Ecto neural progenitor cell (in vitro differentiated cells): Measurements from ENCODE around the gene PCNX1.
A peak's percentile ranks its signal among the peaks of the same experiment; 100 is the strongest.
"Not testable (repeated sequence)": the region's sequence is repeated elsewhere in the genome, so short reads cannot be mapped to it uniquely, and the experiment has no call there.

ENCODE experiments used
- DNase-seq: peaks from one replicate; pipeline ENCODE4 v3.0.0-alpha.2; 2018; ENCODE audit warnings: low spot score

Gene PCNX1

DNA sequence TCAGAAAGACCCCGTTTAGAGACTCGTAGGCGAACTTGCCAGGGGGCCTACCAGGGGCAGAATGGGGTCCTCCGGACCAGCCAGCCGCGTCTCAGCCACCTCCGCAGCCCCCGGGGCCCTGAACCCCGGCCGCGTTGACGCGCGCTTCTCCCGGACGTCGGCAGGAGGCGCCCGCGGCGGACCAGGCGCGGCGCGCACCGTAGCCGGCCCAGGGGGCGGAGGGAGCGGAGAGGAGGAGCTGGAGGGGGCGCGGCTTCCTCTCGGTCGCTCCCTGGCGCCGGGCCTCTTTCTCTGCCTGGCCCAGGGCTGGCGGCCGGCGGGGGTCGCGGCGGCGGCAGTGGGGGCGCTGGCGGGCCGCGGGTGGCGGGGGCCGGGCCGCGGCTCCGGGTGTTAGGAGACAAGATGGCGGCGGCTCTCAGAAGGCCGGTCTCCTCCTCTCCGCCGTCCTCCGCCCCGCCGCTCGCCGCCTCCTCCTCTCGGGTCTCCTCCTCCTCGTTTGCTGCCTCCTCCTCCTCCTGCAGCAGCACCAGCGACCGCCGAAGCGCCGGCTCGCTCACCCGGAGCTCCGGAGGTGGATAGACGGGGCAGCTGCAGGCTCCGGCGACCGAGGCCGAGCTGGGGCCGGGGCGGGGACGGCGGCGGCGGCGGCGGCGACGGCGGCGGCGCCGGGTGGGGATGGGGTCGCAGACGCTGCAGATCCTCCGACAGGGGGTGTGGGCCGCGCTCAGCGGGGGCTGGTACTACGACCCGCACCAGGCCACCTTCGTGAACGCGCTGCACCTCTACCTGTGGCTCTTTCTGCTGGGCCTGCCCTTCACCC, at the start of gene PCNX1:
TSS of gene PCNX1 (plus strand) at position 284 of the 820 bp plus-strand sequence. CDS start at position 676, 392 bp downstream.
- DNase-seq: peak; percentile 95

GRCh38 chr14:70857496-70857890, 49.8 kb upstream of the PCNX1 start:
- no peak for DNase-seq

- no peak for DNase-seq
Measured at GRCh38 chr14:70858641-70859040, 48.6 kb upstream of the PCNX1 start.

GRCh38 chr14:70866992-70867391, 40.3 kb upstream of the PCNX1 start:
- not testable (repeated sequence) for DNase-seq

GRCh38 chr14:70871001-70871400, 36.3 kb upstream of the PCNX1 start:
- DNase-seq: no peak

DNA sequence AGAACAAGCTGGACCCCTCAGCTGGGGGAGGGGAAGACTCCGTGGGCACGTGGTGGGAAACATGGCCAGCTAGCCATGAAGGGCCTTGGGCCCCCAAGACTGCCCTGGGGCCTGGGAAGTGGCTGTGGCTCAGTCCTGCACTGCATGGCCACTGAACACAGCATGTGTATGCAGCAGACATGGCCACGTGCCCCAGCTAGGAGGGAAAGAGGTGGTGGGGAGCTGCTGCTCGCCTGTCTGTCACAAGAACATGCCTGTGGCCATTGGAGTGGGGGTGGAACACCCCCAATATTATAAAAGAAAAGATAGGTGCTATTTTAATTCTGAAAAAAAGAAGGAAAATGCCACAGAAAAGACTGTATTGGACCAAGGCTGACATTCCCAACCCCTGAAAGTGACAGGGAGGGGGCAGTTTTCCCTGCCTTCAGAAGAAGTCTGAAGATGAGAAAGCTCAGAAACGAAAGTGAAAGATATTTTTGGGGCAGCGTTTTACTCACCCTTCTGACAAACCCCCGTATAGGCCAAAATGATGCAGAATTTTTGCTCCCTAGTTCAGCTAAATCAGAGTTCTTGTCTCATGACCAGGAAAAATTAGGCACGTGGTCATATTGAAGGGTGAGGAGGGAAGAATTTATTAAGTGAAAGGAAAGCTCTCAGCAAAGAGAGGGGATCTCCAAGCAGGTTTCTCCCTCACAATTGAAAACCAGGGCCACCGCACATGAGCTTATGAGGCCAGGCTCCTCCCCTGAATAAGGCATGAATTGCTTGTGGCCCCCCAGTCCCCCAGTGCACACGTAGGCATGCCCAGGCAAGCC, 35.2 kb upstream of the PCNX1 start:
- DNase-seq: no peak

DNA sequence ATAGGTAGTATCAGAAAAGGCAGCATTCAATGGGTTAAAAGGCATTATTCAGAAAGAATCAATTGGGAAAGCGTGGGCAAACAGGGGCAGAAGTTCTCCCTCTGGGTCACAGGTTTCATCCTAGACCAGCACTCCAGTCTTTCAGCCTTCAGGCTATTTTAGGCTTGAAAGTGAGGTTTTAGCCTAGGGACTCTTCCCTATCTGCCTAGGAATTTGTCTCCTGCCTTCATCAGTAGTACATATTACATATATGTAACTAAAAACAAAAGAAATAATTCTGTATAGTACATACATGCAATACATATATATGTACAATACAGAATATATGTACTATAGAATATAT, 34.6 kb upstream of the PCNX1 start:
- no peak for DNase-seq

- DNase-seq: no peak
Measured at GRCh38 chr14:70873627-70874026, 33.6 kb upstream of the PCNX1 start.

- DNase-seq: not testable (repeated sequence)
Measured at GRCh38 chr14:70875811-70876460, 31.3 kb upstream of the PCNX1 start.

DNA sequence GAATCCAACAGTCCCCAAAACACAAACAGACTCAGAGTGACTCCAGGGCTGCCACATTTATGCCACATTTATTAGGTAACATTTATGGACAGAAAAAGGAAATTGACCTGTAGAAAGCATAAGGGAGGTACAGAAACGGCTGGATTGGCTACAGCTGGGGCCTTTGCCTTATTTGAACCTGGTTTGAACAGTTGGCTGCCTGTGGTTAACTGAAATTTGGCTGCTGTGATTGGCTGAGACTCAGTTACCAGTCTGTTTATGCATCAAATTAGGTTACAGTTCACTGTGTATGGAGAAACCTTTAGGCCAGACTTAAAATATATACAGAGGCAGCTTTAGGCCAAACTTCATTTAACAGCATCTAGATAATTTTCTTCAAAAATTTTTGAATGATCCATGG, 27.8 kb upstream of the PCNX1 start:
- no peak for DNase-seq

DNA sequence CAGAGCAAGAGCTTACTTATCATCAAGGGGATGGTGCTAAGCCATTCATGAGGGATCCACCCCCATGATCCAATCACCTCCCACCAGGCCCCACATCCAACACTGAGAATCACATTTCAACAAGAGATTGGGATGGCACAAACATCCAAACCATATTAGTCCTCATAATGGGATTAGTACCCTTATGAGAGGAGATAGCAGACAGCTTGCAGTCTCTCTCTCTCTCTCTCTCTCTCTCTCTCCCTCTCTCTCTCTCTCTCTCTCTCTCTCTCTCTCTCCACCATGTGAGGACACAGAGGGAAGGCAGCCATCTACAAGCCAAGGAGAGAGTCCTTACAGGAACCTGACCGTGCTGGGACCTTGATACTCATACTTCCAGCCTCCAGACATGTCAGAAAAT, 26.4 kb upstream of the PCNX1 start:
- not testable (repeated sequence) for DNase-seq

DNA sequence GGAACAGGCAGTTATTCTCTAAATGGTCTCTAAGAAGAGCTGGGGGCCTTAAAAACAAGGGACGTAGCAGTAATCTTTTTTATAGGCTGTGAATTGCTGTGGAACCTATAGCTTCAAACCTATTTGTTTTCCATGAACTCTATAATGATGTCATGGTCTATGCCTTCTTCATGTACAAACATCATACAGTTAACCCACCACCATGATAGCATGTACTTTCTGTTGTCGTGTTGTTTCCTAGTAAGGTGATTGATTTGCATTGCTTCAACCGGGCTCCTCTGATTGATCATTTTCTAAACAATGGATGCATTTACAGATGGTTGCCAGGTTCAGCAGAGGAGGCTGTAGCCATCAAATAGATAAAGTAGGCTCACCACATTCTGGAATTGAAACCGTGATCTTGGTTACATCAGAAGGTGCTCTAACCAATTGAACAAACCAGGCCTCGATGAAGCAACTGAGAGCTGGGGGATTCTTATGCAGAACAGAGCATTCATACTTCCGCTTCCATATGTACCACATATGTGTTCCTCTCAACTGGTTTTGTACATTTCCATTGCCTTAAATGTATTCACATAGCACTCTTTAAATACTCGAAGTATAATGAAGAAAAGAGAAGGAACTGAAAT, 25.6 kb upstream of the PCNX1 start:
- DNase-seq: no peak

DNA sequence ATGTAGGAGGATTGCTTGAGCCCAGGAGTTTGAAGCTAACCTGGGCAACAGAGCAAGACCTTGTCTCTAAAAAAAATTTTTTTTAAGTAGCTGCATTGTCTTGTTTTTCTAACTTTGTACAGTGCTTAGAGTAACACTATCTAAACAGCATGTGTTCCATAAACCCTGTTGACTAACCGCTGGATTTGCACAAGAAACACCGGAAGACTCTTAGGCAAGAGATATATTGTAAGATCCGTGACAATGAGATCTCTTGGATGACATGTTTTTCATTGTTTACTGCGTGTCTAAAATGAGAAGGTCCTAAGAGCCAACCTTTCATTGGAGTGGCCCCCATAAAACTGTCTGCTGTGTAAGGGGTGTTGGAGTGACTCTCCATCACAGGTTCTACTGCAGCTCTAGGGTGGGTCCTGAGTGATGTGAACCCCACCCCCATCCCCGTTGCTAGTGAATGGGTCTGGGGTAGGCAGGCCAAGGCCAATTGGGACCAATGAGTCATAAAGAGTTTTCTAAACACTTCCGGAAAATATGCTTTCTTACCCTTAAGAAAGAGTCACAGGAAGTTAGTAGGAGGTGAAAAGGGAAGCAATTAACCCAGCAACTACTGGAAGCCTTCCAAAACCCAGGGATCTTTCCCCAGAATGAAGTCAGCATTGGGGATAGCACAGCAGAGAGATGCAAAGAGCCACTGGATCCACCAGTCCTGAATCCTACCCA, 24.3 kb upstream of the PCNX1 start:
- DNase-seq: no peak

DNA sequence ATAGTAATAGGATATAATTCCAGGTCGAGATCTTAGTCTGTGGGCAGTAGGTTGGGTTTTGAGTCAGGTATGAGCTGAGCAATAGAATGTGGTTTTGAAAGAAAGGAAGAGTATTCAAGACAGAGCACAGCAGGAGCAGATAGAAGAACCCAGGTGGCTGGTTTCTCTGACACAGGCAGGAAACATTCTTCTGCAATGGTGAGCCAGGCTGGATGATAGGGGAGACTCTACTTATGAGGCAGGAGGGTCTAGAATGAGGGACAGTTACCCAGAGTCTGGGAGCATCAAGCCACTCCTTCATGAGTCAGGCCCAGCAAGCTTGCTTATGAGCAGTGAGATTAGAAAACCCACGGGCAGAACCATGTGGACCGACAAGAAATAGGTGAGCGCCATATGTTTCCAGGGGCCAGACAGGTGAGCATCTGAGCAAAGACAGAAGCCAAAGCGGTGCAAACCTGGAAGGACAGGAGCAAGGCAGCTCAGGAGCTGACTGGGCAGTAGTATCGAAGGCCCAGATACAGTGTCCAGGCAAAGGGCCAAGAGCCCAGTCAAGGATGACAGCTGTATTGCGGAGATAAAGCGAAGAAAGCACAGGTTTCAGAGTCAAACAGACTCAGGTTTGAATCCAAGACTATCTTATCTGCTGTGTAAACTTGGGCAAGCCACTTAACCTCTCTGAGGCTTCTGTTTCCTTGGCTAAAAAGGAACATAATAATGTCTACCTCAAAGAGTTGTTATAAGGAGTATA, 22.5 kb upstream of the PCNX1 start:
- DNase-seq: no peak

- DNase-seq: no peak
Measured at GRCh38 chr14:70885343-70886022, 21.8 kb upstream of the PCNX1 start.

GRCh38 chr14:70886421-70887206, 20.6 kb upstream of the PCNX1 start:
- no peak for DNase-seq

DNA sequence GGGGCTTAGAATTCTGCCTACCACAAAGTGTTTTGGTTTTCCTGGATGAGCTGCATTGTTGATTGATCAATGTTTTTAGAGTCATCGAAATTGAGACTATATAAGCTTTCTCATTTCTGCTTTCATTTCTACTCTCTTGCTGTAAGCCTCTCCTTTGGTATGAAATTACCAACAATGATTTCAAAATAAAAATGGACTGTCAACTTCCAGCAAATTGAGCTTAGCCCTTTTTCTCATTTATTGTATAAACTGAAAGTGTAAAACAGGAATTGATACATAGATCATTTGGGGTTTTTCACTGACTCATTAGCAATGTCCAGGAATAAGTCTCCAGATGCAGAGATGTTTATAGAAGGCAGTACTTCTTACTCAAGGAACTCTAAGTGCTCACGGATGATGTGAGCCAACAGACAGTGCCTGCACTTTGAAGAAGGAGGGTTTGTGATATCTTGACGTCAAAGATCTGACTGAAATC, 20.0 kb upstream of the PCNX1 start:
- no peak for DNase-seq

DNA sequence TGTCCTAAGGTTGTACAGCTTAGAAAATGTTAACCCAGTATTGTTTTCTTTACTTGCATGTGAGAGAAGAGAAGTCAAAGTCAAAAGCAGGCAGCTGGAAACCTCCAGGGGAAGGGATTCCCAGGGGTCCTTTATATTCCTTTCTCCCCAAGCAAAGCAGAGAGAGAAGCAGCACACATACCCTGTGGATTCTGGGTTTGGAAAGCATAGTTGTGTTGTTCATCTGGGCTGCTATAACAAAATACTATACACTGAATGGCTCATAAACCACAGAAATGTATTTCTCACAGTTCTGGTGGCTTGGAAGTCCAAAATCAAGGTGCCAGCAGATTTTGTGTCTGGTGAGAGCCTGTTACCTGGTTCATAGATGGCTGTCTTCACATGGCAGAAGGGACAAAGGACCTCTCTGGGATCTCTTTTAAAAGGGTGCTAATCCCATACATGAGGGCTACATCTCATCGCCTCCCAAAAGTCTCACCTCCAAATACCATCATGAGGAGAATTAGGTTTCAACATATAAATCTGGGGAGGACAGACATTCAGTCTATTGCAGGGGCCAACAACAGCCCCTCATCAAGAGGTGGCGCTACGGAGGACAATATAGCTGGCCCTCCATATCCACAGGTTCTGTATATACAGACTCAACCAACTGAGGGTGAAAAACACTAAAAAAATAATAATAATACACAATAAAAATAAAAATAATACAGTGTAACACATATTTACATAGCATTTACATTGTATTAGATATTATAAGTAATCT, 19.3 kb upstream of the PCNX1 start:
- DNase-seq: no peak
